Hindlimb muscle (tissue), 1 donor: ENCODE data around the gene TRIM7. TPM values are rescaled to one million over a fixed set of nuclear protein-coding genes. Genes with fewer than 3 reads are reported as not detected.

ENCODE experiments used
- DNase-seq: peaks from one replicate; pipeline ENCODE4 v3.0.0-alpha.2; 2013
- polyA plus RNA-seq: library from polyadenylated mRNA; unstranded; fragments of 120-200 nt; gene quantifications from one replicate; pipeline ENCODE4 v1.2.1, GENCODE V29; 2013; ENCODE audit not compliant: insufficient read length

TRIM7 gene
- 20.4 TPM for polyA plus RNA-seq

DNA sequence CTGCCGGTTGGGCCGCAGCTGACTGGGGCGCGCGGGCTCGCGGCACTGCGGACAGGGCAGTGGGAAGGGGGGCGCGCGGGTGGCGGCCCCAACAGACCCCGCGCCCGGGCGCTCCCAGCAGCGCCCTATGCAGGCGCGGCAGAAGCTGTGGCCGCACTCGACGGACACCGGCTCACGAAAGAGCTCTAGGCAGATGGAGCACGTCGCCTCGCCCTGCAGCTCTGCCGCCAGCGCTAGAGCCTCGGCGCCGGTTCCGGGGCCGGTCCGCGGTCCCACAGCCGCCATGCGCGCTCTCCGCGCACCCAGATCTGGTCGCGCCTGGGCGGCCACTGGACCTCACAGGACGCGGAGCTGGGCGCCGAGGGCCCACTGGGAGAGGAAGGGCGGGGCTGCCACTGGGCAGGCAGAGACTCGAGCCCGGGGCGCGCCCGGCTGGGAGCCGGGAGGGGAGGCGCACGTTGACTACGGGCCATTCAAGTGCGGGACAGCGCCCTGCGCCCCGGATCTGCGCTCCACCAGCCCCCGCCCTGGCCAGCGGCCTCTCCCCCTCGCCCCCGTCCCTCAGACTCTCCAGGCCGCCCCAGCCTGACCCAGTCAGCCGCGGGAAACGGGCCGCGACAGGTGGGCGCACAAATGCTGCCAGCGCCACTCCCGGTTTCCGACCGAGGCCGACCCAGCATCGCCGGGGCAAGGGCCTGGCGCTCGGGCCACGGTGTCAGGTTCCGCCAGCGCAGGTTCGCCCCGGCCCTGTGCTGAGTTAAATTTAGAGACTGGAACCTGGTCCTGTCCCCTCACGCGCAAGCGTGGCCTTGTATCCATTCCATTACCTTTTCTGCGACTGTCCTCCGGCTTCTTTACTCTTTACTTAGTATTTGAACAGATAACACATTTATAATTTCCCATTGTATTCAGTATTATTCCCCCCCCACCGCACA lies at the start of gene TRIM7:
Gene TRIM7, minus strand, starts transcription at position 371 of the 935 bp plus-strand sequence. Its CDS starts 86 bp downstream, at position 285.
- DNase-seq = no peak

DNA sequence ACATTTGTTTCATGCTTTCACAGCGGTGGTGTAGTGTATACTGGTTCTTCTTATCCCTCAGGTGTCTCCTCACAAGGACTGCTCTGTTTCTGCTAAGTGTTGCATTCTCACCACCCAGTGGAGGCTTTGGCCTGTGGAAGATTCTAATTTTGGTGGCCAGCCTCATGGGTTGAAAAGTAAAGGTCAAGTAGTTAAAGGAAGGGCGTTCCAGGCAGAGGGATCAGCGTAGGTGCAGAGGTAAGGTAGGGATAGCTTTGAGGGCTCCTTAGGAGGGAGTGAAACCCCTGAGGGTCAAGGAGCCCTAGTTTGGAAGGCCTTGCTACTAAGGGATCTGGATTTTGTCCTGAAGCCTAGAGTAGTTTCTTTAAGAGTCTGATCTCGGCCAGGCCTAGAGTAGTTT lies 43.3 kb upstream of the TRIM7 start:
- DNase-seq = no peak

DNA sequence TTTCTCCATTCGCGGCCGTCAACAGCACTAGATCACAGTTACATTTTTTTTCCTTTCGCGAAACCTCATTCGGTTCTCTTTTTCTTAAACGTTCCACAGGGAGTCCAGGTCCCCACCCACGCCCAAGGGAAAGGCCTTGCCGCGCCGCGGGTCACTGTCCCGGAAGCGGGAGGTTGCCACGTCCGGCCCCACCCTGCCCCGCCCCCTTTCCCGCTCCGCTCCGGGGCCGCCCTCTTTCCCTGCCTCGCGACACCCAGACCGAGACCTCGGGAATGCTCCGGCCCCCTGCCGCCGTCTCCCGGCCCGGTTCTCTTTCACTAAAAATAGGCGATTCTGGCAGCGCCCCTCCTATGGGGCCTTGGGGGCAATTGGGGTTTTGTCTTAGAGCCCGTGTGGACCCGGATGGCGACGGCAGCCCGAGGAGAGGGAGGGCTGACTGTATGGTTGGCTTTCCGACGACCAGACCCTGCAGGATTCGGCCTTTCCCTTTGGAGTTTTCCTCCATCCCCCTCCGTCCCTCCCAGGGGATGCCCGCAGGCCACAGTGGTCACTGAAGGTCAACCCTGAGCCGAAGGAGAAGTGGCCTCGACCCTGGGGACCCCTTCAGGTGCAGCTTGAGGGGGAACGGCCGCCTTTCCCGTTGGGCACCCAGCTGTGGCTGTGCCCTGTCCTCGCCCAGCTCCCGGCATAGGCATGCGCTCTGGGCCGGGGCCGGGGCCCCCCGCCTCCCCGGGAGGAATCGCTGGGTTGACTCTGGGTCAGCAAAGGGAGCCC lies 41.5 kb upstream of the TRIM7 start:
- peak; percentile 91 for DNase-seq

DNA sequence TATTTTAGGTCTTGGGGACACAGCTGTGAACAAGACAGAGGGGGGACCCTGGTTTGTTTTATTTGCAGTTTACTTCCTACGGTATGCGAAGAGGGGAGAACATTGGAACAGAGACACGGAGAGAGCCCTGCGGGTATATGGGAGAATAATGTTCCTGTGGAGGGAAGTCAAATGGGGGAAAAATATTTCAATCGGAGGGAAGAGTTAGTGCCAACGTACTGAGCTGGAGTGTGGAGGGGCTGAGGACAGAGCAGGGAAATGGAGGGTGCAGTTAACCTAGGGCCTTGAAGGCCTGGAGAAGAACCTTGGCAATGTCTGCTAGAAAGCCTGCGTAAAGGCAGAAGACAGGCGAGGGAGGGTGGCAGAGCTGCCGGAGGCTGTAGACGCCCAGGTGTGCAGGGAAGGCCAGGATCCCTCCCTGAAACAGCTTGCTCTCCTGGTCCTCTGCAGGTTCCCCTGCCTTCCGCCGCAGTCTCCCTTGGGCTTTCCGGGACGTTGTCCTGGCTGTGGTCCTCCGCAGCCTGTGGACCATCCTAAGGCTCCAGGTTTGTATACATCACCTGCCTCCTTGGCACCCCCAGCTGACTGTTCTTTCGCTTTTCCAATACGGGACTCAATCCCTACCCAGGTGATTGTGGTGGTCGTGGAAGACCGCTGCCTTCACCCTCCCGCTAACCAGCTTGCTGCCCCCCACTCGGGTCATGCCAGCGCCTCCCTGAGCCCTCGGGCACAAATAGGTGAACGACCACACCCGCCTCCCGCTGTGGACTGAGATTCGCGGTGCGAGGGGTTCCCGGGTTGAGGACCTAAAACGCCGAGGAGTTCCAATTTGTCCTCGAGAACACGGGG lies 40.7 kb upstream of the TRIM7 start:
- no peak for DNase-seq

DNA sequence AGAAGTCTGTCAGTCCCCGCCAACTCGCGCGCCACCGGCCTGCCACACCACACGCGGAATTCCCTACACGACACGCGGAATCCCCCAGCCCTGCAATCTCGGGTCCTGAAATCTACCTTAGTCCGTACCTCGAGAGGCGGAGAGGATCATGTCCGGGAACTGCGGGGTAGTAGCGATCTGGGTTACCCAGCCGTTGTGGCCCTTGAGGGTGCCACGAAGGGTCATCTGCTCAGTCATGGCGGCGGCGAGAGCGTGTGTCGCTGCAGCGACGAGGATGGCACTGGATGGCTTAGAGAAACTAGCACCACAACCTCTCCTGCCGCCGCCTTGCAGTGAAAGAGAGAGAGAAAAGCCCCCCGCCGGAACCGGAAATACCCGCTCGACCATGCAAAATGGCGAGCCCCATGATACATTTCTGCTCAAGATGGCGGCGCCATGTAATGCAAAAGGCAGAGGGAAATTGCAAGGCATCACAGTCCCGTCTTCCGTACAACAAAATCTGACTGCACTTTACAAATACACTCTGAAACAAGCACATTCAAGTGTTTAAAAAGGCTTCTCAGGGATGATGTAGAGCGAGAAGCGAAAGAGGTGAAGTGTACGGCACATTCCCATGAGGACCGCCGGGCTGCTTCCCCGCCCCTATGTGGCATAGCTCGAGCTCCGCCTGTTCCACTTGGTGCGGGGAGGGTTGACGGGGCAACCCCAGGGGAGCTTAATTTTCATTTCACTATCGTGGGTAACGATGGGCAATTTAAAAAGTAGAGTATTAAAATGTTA lies 38.8 kb upstream of the TRIM7 start, which contains the start of gene RACK1:
Gene RACK1, minus strand, starts transcription at position 343 of the 780 bp plus-strand sequence. Its CDS starts 106 bp downstream, at position 237.
- peak; percentile 92 for DNase-seq

DNA sequence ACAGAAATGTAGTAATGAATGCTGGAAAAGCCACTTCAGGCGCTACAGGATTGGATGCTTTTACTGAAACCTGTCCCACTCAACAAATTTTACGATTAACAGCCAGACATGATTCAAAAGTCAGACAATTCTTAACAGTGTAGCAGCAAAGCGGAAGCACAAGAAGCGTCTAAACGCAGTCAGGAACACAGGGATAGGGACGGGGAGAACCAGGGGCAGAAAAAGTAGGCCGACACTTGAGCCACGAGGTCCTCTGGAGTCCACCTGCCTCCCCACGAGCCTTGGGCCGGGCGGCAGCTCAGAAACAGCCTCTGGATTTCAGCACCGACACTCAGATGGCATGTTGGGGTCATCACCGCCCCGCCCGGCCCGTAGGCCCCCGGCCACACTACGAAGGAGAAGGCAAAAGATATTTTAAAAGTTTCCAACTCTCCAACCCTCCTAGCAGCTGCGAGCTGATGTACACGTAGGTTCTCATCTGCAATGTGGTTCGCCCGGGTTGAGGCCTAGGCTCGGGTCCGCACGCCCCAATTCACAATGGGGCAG lies 38.1 kb upstream of the TRIM7 start:
- peak; percentile 35 for DNase-seq

DNA sequence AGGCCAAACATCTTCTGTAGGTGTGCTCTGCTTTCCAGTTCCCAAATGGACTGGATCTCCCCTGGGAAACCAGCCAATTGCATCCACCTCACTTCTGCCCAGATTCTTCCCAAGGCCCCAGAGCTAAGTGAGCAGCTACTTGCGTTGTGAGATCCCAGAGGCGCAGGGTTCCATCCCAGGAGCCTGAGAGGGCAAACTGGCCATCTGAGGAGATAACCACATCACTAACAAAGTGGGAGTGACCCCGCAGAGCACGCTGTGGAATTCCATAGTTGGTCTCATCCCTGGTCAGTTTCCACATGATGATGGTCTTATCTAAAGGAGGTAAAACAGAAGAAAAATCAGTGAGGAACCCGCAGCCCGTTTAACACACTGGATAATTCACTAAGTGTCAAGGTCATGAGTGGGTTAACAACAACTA lies 37.0 kb upstream of the TRIM7 start:
- no peak for DNase-seq

DNA sequence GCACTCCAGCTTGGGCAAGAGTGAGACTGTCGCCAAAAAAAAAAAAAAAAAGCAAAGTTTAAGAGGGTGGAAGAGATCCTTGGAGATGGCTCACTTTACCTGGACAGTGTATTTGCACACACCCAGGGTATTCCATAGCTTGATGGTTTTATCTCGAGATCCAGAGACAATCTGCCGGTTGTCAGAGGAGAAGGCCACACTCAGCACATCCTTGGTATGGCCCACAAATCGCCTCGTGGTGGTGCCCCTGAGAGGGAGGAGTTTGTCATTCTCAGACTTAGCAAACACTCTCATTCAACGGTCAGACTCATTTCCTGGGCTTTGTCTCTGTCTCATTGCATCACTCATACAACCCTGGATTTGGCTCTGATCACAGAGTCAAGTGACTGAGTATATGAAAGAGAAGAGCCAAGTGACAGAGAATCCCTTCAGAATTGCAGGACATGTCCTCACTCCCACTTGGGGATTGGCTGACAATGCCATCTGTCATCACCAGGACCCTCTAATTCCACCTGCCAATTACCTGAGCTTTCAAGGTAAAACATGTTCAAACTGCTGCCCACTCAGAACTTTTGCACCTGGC lies 36.5 kb upstream of the TRIM7 start:
- DNase-seq = no peak

DNA sequence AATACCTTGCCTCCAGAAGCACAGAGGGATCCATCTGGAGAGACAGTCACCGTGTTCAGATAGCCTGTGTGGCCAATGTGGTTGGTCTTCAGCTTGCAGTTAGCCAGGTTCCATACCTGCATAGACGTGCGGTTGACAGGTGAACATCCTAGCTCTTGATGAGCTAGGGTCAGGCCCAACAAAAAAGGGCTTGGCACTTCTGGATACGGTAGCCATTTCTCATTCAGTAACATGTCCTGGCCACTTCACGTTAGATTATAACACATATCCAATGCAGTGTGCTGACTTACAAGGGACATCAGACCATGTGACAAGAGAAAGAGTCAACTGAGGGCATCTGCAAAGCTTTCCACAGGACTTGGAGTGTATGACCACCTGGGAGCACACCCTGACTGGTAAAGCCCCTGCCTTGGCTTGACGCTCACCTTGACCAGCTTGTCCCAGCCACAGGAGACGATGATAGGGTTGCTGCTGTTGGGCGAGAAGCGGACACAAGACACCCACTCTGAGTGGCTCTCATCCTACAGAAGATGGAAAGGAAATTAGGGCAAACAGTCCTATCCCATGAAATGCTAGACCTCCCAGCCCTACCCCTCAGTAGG lies 34.2 kb upstream of the TRIM7 start:
- DNase-seq = no peak

DNA sequence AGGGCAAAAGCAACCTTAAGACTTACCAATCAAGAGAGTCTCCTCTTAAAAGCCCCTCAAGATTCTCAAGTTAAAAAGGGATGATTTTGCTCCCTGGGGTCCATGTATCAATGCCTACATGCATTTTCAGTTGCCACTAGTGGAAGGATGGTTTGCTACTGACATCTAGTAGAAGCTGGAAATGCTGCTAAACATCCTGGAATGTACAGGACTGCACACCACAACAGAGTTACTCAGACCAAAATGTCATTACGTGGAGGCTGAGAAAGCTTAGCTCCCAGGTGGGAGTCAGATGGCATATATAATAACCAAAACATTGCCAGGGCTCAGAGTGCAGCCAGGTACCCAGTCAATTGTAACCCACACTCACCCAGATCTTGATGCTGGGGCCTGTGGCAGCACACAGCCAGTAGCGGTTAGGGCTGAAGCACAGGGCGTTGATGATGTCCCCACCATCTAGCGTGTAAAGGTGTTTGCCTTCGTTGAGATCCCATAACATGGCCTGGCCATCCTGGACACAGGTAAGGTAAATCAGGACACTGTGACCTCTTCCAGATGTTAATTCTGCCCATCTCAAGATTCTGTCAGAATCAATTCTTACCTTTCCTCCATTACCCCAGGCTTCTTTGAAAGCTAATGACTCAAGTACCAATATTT lies 32.9 kb upstream of the TRIM7 start:
- DNase-seq = no peak

DNA sequence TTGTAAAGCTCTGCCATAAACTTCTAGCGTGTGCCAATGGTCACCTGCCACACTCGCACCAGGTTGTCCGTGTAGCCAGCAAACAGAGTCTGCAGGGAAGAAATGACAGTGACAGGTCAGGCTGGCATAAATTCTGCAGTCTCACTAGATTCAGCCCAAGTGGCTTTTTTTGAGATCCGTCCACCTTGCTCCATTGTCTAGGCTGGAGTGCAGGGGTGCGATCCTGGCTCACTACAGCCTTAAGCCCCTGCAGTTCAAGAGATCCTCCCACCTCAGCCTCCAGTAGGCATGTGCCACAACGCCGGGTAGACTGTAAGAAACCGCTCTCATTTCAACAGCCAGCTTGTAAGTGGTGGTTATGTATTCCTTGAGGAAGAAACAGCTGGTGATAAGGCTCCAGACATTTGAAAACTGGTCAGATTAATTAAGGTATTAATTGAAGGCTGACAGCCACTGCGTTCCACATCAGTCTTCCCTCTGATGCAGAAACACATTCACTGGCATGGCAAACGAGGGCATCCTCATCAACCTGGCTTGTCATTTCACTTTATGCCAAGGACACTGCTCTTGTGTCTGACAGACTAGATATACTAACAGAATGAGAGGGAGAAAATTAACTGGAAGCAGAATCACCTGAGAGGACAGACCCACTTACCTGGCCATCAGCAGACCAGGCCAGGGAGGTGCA lies 32.1 kb upstream of the TRIM7 start:
- no peak for DNase-seq

DNA sequence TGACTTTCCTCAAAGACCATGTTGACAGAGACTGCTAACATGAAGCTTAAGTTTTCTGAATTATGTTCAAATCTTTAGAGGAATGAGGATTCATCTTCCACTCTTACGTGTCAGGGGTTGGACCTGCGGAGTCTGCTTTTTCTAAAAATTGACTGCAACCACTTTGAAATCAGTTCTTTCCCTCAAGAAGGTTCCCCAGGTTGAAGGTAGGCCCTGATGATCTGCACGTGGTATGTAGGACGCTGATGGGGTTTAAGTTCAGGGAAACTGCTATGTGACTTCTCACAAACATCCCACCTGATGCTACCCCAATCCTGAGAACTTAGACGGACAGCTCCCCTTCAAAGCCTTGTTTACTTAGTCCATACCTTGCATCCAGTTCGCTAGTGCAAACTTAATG lies 31.5 kb upstream of the TRIM7 start:
- DNase-seq = no peak

DNA sequence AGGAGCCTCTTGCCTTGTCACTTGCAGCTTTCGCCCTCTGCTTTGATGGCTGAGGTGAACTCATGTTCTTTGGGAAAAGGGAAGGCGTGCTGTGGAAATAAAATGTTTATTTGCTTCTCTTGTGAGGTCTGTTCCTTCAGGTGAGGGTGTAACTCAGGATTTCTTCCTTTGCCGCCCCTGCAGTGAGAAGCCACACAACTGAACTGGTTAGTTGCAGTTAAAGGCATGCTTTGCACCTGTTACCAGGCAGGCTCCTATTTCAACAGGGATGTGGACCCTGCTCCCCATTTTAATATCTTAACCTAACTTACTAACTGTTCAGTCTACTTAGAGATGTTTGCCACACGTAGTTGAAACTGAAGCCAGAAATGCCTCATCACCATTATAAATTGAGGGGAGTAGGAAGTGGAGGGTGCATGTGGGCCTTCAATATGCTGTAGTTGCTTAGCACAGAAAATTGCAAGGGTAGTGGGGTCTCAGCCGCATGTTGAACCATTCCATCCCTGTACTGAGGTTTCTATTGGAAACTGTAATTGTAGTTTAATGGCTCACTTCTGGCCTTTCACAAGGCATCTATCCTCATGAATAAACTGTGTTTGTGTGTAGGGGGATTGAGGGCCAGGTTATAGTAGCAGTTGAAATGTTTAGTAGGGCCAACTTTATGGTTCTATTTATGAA lies 30.8 kb upstream of the TRIM7 start:
- DNase-seq = no peak

DNA sequence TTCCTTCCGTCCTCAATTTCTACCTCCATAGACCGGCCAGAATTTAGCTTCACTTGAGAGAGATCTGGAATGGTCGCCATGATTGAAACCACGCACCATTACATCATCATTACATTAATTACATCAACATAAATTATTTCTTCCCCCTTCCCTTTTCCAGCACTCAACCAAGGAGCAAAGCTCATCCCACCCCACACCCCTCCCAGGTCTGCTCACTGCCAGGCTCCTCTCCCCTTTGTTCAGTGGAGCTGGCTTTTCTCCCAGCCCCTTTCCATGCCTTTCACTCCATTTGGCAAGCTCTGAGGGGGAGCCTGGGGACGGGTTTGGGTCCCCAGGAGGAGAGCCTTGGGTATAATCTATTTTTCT lies 30.3 kb upstream of the TRIM7 start:
- no peak for DNase-seq

DNA sequence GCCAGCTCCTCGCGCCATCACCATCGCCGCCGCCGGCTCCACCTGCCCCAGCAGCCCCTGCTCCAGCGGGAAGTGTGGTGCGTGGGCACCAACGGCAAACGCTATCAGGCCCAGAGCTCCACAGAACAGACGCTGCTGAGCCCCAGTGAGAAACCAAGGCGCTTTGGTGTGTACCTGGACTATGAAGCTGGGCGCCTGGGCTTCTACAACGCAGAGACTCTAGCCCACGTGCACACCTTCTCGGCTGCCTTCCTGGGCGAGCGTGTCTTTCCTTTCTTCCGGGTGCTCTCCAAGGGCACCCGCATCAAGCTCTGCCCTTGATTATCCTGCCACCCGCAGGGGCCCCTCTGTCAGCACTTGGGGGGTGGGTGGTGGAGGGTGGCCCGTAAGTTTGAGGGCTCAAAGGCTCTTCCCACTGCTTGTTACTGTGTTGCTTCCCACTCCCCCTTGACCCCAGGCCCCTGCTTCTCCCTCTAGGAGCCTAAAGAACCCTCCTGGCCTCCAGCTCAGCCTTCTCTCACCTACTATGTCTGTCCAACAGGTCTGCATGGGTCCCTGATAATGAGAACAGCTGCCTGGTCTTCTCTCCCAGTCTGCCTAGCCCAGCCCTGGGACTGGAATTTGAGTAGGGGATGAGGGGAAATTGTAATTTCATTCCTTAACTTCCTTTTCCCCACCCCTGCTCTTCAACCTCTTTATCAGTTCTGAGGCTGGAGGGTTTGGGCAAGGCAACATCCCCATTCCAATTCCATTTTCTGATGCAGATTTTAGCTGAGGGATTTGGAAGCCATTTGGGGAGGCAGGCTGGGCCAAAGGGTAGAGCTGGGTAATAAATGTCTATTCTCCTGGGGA lies 29.7 kb upstream of the TRIM7 start:
- no peak for DNase-seq

DNA sequence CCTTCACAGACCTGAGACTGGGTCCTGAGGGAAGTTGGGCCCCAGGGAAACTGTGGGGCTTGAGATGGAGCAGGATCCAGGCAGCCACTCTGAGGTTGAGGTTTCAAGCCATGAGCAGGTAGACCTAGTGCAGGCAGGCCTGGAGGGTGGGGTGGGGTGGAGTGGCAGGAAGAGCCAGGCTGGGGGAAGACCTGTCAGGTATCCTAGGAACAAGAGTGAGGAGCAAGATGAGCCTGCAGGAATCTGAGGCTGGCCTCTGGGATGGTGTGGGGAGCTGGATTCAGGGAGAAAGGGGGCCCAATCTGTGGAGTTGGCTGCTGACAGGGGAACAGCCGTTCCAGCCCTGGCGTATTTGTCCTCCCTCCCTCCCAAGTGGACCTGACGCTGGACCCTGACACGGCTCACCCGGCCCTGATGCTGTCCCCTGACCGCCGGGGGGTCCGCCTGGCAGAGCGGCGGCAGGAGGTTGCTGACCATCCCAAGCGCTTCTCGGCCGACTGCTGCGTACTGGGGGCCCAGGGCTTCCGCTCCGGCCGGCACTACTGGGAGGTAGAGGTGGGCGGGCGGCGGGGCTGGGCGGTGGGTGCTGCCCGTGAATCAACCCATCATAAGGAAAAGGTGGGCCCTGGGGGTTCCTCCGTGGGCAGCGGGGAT lies 28.9 kb upstream of the TRIM7 start:
- no peak for DNase-seq

DNA sequence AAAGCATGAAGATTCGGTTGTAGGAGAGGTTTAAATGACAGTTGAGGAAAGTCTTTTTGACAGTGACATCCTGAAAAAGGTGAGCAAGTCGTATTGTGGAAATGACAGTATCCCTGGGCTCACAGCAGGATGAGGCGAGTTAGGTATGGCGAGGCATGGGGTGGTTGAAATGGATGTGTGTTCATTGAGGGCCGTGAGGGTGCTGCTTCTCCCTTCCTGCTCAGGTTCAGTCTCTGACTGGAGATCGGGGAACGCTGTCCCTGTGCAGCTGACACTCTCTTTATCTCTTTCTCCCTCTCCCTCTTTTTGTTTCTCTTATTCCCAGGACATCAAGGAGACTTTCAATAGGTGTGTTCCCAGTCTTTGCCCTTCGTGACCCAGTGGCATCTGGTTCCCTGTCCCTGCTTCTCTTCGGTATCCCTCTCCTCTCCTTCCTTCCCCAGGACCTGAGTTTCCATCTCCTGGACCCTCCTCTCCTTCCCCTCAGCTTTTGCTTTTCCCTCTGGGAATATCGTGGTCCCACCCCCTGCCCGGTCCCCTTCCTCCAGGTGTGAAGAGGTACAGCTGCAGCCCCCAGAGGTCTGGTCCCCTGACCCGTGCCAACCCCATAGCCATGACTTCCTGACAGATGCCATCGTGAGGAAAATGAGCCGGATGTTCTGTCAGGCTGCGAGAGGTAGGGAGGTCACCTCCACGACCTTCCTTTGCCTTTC lies 28.2 kb upstream of the TRIM7 start:
- no peak for DNase-seq
